GM12891 (cell line): ENCODE data around the gene MTG1.

Source experiments
- POLR2A ChIP-seq: IDR thresholded peaks from 2 replicates; pipeline ENCODE4 v1.6.1; 2011; ENCODE audit warnings: low read depth, low read length, control low read depth
- POLR2AphosphoS5 ChIP-seq: IDR thresholded peaks from 2 replicates; pipeline ENCODE4 v1.6.1; 2011; ENCODE audit warnings: low read depth, low read length, control low read depth
- TAF1 ChIP-seq: IDR thresholded peaks from 2 replicates; pipeline ENCODE4 v1.6.1; 2011; ENCODE audit warnings: low read depth, low read length, control low read depth

DNA sequence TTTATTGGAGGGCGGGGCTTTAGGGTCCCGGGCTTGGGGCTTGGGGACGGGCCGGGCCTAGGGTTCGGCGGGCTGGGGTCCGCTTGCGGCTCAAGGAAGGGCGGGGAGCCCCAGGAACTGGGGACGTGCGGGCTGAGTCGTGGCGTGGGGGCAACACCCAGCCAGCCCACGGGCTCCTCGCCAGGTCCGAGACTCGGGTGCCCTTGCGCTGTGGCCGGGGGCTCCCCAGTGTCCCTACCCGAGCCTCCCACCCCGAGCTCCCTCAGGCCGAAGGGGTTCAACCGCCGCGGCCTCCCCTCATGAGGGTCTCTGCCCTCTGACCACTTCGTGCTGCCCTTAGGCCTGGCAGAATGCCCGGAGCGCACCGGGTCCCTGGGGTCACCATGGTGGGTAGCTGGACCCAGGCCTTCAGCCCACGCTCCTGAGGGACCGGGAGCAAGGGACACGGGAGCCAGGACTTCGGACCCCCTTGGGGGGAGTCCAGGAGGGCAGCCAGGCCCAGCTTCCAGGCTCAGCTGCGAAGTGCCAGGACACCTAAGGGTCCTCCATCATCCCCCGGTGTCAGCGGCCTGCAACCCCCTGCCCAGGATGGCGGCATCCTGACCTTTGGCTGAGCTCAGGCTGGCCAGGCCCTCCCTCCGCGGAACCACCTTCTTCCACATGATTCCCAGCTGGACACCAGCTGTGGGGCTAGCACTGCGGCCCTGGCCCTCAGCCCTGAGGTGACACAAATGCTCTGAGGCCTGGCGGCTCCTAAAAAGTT, 35.6 kb upstream of the MTG1 start:
- TF ChIP-seq TAF1 (no peak), POLR2A (no peak), POLR2AphosphoS5 (no peak)
